ENCODE measurements around the gene FERMT2. TPM values are rescaled to one million over a fixed set of nuclear protein-coding genes. Genes with fewer than 3 reads are reported as not detected.
A peak's percentile ranks its signal among the peaks of the same experiment; 100 is the strongest.

The FERMT2 gene
- total RNA-seq, 1 donor from 2014 or later: 98.6 TPM

DNA sequence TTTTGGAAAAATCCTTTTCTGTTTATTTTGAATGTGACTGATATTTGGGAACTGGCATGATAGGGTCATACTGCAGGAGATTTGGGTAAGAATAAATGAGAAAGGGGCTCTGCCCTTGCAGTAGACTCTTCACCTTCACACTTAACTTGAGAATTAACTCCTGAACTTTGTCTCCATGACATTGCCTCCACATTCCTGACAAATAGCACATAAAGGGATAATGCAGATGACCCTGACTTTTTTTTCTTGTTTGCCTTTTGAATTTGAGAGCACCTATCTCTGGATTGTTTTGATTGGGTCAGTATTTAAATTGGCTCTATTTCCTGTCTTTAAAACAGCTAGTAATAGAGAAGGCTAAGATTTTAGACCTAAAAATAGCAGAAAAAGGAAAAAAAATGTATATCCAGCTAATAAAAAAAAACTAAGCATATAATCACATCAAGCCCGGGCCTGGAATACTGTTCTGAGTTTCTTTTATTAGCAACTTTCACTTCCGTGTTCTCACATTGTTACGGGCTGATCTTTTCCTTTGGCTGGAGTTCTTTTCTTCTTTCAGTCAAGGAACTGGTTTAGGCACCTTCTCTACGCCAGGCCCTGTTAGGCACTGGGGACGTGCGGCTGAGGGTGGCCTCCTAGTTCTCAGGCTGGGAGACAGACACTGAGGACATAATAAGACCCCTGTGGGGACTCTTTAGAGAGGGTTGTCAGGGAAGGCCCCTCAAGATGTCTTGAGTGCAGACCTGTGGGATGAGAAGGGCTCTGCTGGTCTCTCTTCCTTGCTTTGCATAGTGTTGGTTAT, 106.4 kb downstream of the FERMT2 start:
- H3K36me3 ChIP-seq (ENCODE audit: control insufficient read depth in 3 of 3, insufficient read depth in 3 of 3, low read length in 3 of 3): no peaks in the 10 kb centered on the region
- peak overlapping the region; percentile 23 to 43 (median 34) for H3K9ac ChIP-seq (ENCODE audit: low read depth in 1 of 3, low read length in 3 of 3)
- peaks cover 2 to 6% (median 4%) of the 10 kb centered on the region in 3 donors for H3K4me1 ChIP-seq (ENCODE audit: control insufficient read depth in 3 of 3, insufficient read depth in 3 of 3, low read length in 3 of 3)
- no peaks in the 10 kb centered on the region for H3K9me3 ChIP-seq (ENCODE audit: control insufficient read depth in 3 of 3, low read length in 3 of 3)
- H3K27me3 ChIP-seq (ENCODE audit: control insufficient read depth in 3 of 3, insufficient read depth in 3 of 3, low read length in 3 of 3): no peaks in the 10 kb centered on the region
- H3K4me3 ChIP-seq (ENCODE audit: low read length in 3 of 3): peak overlapping the region in 1 of 3 donors; percentile 31
- H3K27ac ChIP-seq (ENCODE audit: low read depth, low read length): peak overlapping the region; percentile 47

DNA sequence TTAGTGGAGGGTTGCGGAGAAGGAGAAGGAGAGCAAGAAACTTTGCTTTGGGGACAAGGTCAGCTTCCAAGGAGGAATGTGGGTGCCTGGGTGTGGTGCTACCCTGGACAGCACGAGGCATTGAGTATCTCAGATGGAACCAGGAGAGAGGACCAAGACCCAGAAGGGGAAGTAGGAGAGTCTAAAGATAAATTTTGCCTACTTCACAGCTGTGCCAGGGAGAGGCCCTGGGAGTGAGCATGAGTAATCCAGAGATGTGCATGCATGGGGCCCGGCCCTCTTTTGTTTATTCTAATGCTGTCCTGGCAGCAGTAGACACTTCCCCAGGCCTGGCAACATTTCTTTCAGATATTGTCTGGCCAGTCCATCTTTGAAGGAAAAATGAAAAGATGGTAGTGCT, 110.0 kb downstream of the FERMT2 start:
- Histone ChIP-seq H3K36me3 (ENCODE audit: control insufficient read depth in 3 of 3, insufficient read depth in 3 of 3, low read length in 3 of 3) (no peaks in the 10 kb centered on the region), H3K27ac (ENCODE audit: low read depth, low read length) (no peak overlapping the region), H3K4me1 (ENCODE audit: control insufficient read depth in 3 of 3, insufficient read depth in 3 of 3, low read length in 3 of 3) (peaks cover 2 to 6% (median 4%) of the 10 kb centered on the region in 3 donors), H3K4me3 (ENCODE audit: low read length in 3 of 3) (no peak overlapping the region), H3K27me3 (ENCODE audit: control insufficient read depth in 3 of 3, insufficient read depth in 3 of 3, low read length in 3 of 3) (no peaks in the 10 kb centered on the region), H3K9me3 (ENCODE audit: control insufficient read depth in 3 of 3, low read length in 3 of 3) (no peaks in the 10 kb centered on the region), H3K9ac (ENCODE audit: low read depth in 1 of 3, low read length in 3 of 3) (no peak overlapping the region)

DNA sequence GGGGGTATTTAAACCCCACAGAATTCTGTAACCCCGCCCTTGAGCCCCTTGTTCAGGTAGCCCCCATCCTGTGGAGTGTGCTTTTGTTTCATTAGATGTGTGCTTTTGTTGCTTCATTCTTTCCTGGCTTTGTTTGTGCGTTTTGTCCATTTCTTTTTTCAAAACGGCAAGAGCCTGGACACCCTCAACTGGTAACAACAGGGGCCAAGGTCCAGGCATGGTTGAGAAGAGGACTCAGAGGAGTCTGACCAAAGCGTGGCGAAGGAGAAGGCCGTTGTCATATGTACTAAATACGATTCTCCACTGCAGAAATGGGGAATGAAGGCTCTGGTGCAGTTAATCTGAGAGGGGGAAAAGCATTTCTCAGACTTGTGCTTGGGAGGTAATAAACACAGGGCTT, 113.4 kb downstream of the FERMT2 start:
- Histone ChIP-seq H3K9me3 (ENCODE audit: control insufficient read depth in 3 of 3, low read length in 3 of 3) (no peaks in the 10 kb centered on the region), H3K4me1 (ENCODE audit: control insufficient read depth in 3 of 3, insufficient read depth in 3 of 3, low read length in 3 of 3) (no peaks in the 10 kb centered on the region), H3K36me3 (ENCODE audit: control insufficient read depth in 3 of 3, insufficient read depth in 3 of 3, low read length in 3 of 3) (no peaks in the 10 kb centered on the region), H3K27me3 (ENCODE audit: control insufficient read depth in 3 of 3, insufficient read depth in 3 of 3, low read length in 3 of 3) (no peaks in the 10 kb centered on the region), H3K4me3 (ENCODE audit: low read length in 3 of 3) (no peak overlapping the region), H3K27ac (ENCODE audit: low read depth, low read length) (no peak overlapping the region), H3K9ac (ENCODE audit: low read depth in 1 of 3, low read length in 3 of 3) (no peak overlapping the region)

DNA sequence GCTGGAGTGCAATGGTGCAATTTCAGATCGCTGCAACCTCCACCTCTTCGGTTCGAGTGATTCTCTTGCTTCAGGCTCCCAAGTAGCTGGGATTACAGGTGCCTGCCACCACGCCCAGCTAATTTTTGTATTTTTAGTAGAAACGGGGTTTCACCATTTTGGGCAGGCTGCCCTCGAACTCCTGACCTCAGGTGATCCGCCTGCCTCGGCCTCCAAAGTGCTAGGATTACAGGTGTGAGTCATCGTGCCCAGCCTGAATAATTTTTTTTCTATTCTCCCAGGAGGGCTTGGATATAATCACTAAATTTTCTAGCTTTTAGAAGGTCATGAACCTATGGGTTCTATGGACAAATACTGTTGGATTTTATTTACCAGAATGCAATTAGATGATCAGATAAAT, 114.8 kb downstream of the FERMT2 start:
- no peak overlapping the region for H3K9ac ChIP-seq (ENCODE audit: low read depth in 1 of 3, low read length in 3 of 3)
- H3K36me3 ChIP-seq (ENCODE audit: control insufficient read depth in 3 of 3, insufficient read depth in 3 of 3, low read length in 3 of 3): no peaks in the 10 kb centered on the region
- H3K4me1 ChIP-seq (ENCODE audit: control insufficient read depth in 3 of 3, insufficient read depth in 3 of 3, low read length in 3 of 3): no peaks in the 10 kb centered on the region
- H3K27ac ChIP-seq (ENCODE audit: low read depth, low read length): no peak overlapping the region
- H3K27me3 ChIP-seq (ENCODE audit: control insufficient read depth in 3 of 3, insufficient read depth in 3 of 3, low read length in 3 of 3): no peaks in the 10 kb centered on the region
- H3K4me3 ChIP-seq (ENCODE audit: low read length in 3 of 3): no peak overlapping the region
- no peaks in the 10 kb centered on the region for H3K9me3 ChIP-seq (ENCODE audit: control insufficient read depth in 3 of 3, low read length in 3 of 3)

DNA sequence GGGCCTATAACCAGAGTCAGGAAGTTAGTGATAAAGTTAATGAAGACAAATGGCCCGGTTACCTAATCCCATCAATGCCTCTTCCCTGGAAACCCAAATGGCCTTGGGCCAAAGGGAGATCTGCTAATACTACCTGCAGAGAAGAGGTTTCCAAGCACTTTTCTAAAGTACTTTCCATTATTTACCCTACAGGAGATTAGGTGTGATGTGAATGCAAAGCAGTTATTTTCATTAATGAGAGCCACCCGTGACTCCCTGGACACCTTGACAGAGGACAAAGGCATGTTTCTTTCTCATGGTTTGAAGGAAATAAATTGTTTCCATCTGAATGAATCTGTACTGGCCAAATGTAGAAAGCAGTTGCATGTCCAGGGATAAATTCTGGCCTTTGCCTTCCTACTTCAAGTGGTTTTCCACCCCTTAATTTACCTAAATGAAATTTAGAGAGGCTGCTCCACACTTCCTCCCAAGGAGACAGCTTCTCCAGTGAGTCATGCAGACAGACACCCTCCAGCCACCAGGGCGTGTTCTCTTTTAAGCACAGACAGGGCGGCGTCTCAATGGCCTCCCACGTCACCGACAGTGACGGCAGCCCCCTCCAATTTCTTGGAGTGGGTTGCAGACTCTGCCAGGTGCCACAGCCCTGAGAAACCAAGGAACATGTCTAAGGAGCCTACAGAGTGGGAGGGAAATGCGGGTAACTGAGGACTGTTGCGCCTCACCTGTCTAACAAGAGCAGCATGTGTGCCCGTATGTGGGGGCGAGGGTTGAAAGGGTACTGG, 115.5 kb downstream of the FERMT2 start:
- H3K9ac ChIP-seq (ENCODE audit: low read depth in 1 of 3, low read length in 3 of 3): no peak overlapping the region
- H3K4me3 ChIP-seq (ENCODE audit: low read length in 3 of 3): no peak overlapping the region
- H3K4me1 ChIP-seq (ENCODE audit: control insufficient read depth in 3 of 3, insufficient read depth in 3 of 3, low read length in 3 of 3): no peaks in the 10 kb centered on the region

DNA sequence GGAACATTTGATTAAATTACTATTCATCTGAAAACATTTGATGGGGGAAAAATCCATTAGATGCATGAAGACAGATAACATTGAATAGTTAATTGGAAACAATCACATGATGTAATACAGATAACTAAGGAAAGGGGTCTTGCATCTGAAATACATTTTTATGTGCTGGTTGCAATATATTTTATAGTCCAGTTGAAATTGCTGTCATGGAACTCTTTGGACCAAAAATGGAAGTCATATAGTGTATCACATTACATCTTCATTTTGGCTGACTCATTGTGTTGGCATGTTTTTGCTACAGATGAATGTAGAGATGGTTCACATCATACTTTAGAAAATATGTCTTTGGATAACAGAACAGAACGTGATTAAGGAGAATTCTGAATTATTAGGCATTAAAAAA, 116.4 kb downstream of the FERMT2 start:
- no peaks in the 10 kb centered on the region for H3K4me1 ChIP-seq (ENCODE audit: control insufficient read depth in 3 of 3, insufficient read depth in 3 of 3, low read length in 3 of 3)
- no peak overlapping the region for H3K27ac ChIP-seq (ENCODE audit: low read depth, low read length)
- no peak overlapping the region for H3K4me3 ChIP-seq (ENCODE audit: low read length in 3 of 3)
- H3K36me3 ChIP-seq (ENCODE audit: control insufficient read depth in 3 of 3, insufficient read depth in 3 of 3, low read length in 3 of 3): no peaks in the 10 kb centered on the region
- H3K27me3 ChIP-seq (ENCODE audit: control insufficient read depth in 3 of 3, insufficient read depth in 3 of 3, low read length in 3 of 3): no peaks in the 10 kb centered on the region
- no peak overlapping the region for H3K9ac ChIP-seq (ENCODE audit: low read depth in 1 of 3, low read length in 3 of 3)
- no peaks in the 10 kb centered on the region for H3K9me3 ChIP-seq (ENCODE audit: control insufficient read depth in 3 of 3, low read length in 3 of 3)

More for the DNA sequence above, 115.5 kb downstream of the FERMT2 start:
- Histone ChIP-seq H3K27ac (ENCODE audit: low read depth, low read length) (no peak overlapping the region), H3K27me3 (ENCODE audit: control insufficient read depth in 3 of 3, insufficient read depth in 3 of 3, low read length in 3 of 3) (no peaks in the 10 kb centered on the region), H3K36me3 (ENCODE audit: control insufficient read depth in 3 of 3, insufficient read depth in 3 of 3, low read length in 3 of 3) (no peaks in the 10 kb centered on the region), H3K9me3 (ENCODE audit: control insufficient read depth in 3 of 3, low read length in 3 of 3) (no peaks in the 10 kb centered on the region)

DNA sequence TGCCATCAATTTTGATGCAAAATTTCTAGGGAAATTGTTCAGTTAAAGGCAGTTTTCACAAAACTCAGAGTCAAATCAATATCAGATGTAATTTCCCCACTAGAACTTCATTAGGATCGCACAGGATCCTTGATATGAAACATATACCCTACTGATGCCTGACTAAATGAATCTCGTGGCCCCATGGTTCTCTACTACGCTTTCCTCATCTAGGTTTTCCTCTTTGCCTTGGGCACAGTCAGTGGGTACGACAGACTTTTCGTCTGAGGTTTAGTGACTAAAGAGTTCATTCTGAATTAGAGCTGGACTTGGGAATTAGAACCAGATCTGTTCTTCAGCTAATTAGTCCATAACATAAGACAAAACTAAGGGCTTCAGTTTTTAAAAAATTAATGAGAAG, 117.0 kb downstream of the FERMT2 start:
- Histone ChIP-seq H3K4me1 (ENCODE audit: control insufficient read depth in 3 of 3, insufficient read depth in 3 of 3, low read length in 3 of 3) (no peaks in the 10 kb centered on the region), H3K36me3 (ENCODE audit: control insufficient read depth in 3 of 3, insufficient read depth in 3 of 3, low read length in 3 of 3) (no peaks in the 10 kb centered on the region), H3K9ac (ENCODE audit: low read depth in 1 of 3, low read length in 3 of 3) (no peak overlapping the region), H3K27me3 (ENCODE audit: control insufficient read depth in 3 of 3, insufficient read depth in 3 of 3, low read length in 3 of 3) (no peaks in the 10 kb centered on the region), H3K4me3 (ENCODE audit: low read length in 3 of 3) (no peak overlapping the region), H3K27ac (ENCODE audit: low read depth, low read length) (no peak overlapping the region), H3K9me3 (ENCODE audit: control insufficient read depth in 3 of 3, low read length in 3 of 3) (no peaks in the 10 kb centered on the region)

DNA sequence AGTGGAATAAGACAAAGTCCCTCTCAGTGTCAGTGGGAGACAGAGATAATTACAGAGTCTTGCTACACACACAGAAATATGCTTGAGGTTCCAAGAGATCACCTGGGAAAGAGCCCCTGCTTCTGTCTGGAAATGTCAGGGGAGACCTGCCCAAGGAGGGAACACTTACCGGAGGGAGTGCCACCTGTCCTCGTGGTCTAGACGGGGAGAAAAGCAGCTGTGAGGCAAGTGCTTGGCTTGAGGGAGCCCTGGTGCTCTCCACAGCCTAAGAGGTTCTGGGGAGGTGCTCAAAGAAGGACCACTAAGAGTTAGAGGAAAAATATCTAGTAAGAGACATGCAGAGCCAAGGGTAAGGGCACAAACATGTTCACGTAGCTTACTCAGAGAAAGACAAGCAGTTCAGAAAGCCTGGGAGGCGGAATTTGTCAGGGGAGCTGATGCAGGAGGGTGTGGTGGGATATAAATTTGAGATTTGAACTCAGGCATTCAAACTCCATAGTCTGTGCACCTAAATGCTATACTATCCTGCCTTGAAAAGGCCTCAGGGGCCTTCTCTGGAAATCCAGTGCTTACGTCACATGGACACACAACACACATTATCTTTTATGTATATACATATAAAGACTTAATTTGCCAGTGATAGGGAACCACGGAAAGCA, 121.2 kb downstream of the FERMT2 start:
- Histone ChIP-seq H3K4me3 (ENCODE audit: low read length in 3 of 3) (no peak overlapping the region), H3K9ac (ENCODE audit: low read depth in 1 of 3, low read length in 3 of 3) (no peak overlapping the region), H3K4me1 (ENCODE audit: control insufficient read depth in 3 of 3, insufficient read depth in 3 of 3, low read length in 3 of 3) (no peaks in the 10 kb centered on the region), H3K27me3 (ENCODE audit: control insufficient read depth in 3 of 3, insufficient read depth in 3 of 3, low read length in 3 of 3) (no peaks in the 10 kb centered on the region), H3K9me3 (ENCODE audit: control insufficient read depth in 3 of 3, low read length in 3 of 3) (no peaks in the 10 kb centered on the region), H3K27ac (ENCODE audit: low read depth, low read length) (no peak overlapping the region), H3K36me3 (ENCODE audit: control insufficient read depth in 3 of 3, insufficient read depth in 3 of 3, low read length in 3 of 3) (no peaks in the 10 kb centered on the region)

DNA sequence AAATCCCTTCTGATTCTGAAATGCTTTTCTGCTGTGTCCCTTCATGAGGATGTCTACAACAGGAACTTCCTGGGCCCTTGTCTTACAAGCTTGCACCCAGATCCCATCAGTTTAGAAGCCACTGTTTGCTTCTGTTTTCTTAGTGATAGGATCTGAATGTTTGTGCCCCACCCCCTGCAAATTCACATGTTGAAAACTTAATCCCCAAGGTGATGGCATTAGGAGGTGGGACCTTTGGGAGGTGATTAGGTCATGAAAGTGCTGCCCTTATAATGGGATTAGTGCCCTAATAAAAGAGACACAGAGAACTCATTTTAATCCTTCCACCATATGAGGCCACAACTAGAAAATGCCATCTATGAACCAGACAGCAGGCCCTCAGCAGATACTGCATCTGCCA, 123.4 kb downstream of the FERMT2 start:
- no peak overlapping the region for H3K27ac ChIP-seq (ENCODE audit: low read depth, low read length)

DNA sequence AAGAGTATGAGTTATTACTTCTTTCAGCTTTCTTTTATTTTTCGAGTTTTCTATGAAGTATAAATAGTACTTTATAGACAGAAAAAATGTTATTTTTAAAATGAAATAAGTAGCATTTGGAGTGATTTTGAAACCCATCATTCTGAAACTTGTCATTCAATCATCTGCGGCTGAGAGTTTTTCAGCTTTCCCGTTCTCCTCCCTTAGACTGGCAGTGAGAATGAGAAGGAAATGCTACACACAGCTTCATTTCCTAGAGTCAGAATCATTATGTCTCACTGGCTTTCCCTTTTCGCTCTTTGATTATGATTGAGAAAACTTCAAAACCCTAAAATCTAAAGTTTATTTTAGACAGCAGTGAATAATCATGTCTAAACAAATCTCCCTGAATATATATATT, 125.8 kb downstream of the FERMT2 start:
- Histone ChIP-seq H3K27ac (ENCODE audit: low read depth, low read length) (no peak overlapping the region), H3K27me3 (ENCODE audit: control insufficient read depth in 3 of 3, insufficient read depth in 3 of 3, low read length in 3 of 3) (no peaks in the 10 kb centered on the region), H3K4me1 (ENCODE audit: control insufficient read depth in 3 of 3, insufficient read depth in 3 of 3, low read length in 3 of 3) (no peaks in the 10 kb centered on the region), H3K4me3 (ENCODE audit: low read length in 3 of 3) (no peak overlapping the region), H3K9me3 (ENCODE audit: control insufficient read depth in 3 of 3, low read length in 3 of 3) (no peaks in the 10 kb centered on the region), H3K36me3 (ENCODE audit: control insufficient read depth in 3 of 3, insufficient read depth in 3 of 3, low read length in 3 of 3) (no peaks in the 10 kb centered on the region), H3K9ac (ENCODE audit: low read depth in 1 of 3, low read length in 3 of 3) (no peak overlapping the region)

More for the DNA sequence above, 123.4 kb downstream of the FERMT2 start:
- no peak overlapping the region for H3K4me3 ChIP-seq (ENCODE audit: low read length in 3 of 3)
- no peak overlapping the region for H3K9ac ChIP-seq (ENCODE audit: low read depth in 1 of 3, low read length in 3 of 3)
- no peaks in the 10 kb centered on the region for H3K36me3 ChIP-seq (ENCODE audit: control insufficient read depth in 3 of 3, insufficient read depth in 3 of 3, low read length in 3 of 3)
- H3K27me3 ChIP-seq (ENCODE audit: control insufficient read depth in 3 of 3, insufficient read depth in 3 of 3, low read length in 3 of 3): no peaks in the 10 kb centered on the region
- no peaks in the 10 kb centered on the region for H3K9me3 ChIP-seq (ENCODE audit: control insufficient read depth in 3 of 3, low read length in 3 of 3)
- no peaks in the 10 kb centered on the region for H3K4me1 ChIP-seq (ENCODE audit: control insufficient read depth in 3 of 3, insufficient read depth in 3 of 3, low read length in 3 of 3)

All from skeletal muscle tissue (tissue), 4 donors.